Lower leg skin (tissue), 4 donors: ENCODE data around the gene ALOX5. TPM values are rescaled to one million over a fixed set of nuclear protein-coding genes. Genes with fewer than 3 reads are reported as not detected.

ENCODE experiments used
- DNase-seq, 2 donors: peaks; one replicate each; pipeline ENCODE4 v3.0.0-alpha.2; 2019; ENCODE audit warnings: low spot score in 2 of 2
- H3K4me3 ChIP-seq: fragments of 200-600 bp; sonication (generic); 2 replicates; pipeline ENCODE4 v1.5.1; 2017; ENCODE audit warnings: mild to moderate bottlenecking, low read depth; ENCODE audit not compliant: poor library complexity, severe bottlenecking
- POLR2A ChIP-seq, 2 donors: fragments of 450-650 bp; IDR thresholded peaks; one replicate each; pipeline ENCODE4 v1.6.1; 2016 to 2017; ENCODE audit warnings: antibody characterized with exemption in 2 of 2, mild to moderate bottlenecking in 1 of 2, moderate library complexity in 1 of 2
- whole genome bisulfite sequencing, 2 donors: methylation state at CpG; one replicate each; pipeline ENCODE4 v1.1.5; 2018; 5-methylcytosine and 5-hydroxymethylcytosine counted together
- intact Hi-C: fragments of 100-400 bp; cut with DNase I; formaldehyde crosslinking; loops from one replicate; pipeline ENCODE4 v1.15.0; 2023; ENCODE audit warnings: low total_unique reads
- total RNA-seq, 4 donors: library from RNA; depleted of rRNA; stranded (reverse); fragments of >200 nt; gene quantifications; one replicate each; pipeline ENCODE4 v1.1.0, GENCODE V29; 2016
- TF ChIP-seq, protein P1 (sequence below), 3 donors: fragments of 450-650 bp; IDR thresholded peaks; one replicate each; pipeline ENCODE4 v1.5.1; 2016; ENCODE audit warnings: antibody characterized with exemption in 3 of 3, mild to moderate bottlenecking in 3 of 3, moderate library complexity in 2 of 3

The ALOX5 gene
- total RNA-seq, 4 donors from 2014 or later = 7.4 to 16.0 (median 11.9) TPM

DNA sequence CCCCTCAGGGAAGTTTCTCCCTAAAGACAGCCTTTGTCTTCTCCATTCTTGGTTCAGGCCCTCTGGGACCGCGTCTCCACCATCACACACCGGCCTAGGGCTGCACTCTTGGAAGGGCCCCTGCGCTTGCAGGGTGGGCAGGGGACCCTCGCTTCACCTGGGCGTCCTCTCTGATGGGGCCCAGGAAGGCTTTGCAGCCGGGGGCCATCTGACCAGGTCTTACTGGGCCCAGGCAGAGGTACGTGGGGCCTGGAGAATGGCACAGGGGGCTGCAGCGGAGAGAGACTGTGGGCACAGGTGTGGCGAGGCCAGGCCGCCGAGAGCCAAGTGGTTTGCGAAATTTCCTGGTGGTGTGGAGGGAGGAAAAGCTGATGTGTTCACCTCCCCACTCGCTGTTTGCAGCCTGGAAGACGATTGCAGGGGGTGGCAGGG lies 44.4 kb downstream of the ALOX5 start:
- H3K4me3 ChIP-seq = no peak overlapping the region
- intact Hi-C loops = no loop called here
- no peak for DNase-seq
- TF ChIP-seq, protein P1, sequence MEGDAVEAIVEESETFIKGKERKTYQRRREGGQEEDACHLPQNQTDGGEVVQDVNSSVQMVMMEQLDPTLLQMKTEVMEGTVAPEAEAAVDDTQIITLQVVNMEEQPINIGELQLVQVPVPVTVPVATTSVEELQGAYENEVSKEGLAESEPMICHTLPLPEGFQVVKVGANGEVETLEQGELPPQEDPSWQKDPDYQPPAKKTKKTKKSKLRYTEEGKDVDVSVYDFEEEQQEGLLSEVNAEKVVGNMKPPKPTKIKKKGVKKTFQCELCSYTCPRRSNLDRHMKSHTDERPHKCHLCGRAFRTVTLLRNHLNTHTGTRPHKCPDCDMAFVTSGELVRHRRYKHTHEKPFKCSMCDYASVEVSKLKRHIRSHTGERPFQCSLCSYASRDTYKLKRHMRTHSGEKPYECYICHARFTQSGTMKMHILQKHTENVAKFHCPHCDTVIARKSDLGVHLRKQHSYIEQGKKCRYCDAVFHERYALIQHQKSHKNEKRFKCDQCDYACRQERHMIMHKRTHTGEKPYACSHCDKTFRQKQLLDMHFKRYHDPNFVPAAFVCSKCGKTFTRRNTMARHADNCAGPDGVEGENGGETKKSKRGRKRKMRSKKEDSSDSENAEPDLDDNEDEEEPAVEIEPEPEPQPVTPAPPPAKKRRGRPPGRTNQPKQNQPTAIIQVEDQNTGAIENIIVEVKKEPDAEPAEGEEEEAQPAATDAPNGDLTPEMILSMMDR (IDR thresholded peaks at IDR 0.05) = no peak
- no peak for TF ChIP-seq POLR2A (IDR thresholded peaks at IDR 0.05)
- 61 to 66% methylated on average over 12 to 15 of the region's 15 CpGs for WGBS, 2 donors

DNA sequence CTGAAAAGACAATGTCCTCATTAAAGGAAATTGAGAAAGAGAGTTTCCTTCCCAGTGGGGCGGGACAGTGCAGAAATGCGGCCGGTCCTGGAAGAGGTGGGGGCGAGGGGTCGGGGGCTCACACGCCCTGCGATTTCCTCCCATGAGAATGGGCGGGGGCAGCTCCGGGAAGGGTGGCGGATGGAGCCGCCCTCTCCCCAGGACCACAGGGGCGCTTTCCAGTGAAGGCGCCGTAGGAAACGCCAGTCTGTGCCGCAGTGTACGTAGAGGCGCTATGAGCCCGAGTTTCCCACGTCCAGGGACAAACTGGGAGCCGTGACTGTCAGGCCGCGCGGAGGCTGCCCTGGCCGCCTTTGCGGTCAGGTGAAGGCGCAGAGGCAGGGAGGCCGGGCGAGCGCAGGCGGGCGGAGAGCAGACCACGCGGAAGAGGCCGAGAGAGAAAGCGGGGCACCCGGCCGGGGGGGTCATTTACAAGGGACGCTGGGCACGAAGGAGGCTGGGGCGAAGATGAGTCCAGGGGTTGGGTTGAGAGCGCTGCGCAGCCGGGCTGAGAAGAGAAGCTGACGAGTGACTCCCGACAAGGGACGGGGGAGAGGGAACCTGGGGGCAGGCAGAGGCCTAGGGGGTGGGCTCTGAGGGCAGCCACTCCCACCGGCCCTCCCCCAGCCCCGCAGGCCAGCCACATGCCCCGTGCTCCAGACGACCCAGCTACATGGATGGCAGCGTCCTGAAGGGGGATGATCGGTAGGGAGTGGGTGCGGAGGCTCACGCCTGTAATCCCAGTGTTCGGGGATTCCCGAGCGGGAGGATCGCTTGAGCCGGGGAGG lies 45.0 kb downstream of the ALOX5 start:
- peak overlapping the region; percentile 18 for H3K4me3 ChIP-seq
- intact Hi-C loops = no loop called here
- 2 to 3% methylated on average over 55 to 60 of the region's 60 CpGs for WGBS, 2 donors
- DNase-seq = peak; percentile 48 to 92
- TF ChIP-seq, protein P1 (IDR thresholded peaks at IDR 0.05) = no peak
- TF ChIP-seq POLR2A (IDR thresholded peaks at IDR 0.05) = no peak

DNA sequence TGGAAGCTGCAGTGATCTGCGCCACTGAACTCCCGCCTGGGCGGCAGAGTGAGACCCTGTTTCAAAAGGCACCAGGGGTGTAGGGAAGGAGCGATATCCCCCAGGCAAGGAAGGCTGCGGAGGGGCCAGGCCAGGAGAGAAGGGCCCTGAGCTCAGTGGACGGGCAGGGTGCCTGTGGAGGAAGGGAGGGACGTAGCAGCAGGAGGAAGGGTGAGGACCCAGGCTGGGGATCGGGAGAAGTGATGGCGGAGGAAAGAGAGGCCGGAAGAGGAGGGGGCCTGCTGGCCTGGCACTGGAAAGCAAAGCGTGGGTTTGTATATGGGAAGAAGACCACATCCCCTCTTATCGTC lies 45.6 kb downstream of the ALOX5 start:
- intact Hi-C loops = no loop called here
- peak overlapping the region; percentile 18 for H3K4me3 ChIP-seq
- no peak for DNase-seq
- 17 to 18% methylated on average over 12 of the region's 12 CpGs for WGBS, 2 donors
- no peak for TF ChIP-seq POLR2A (IDR thresholded peaks at IDR 0.05)
- TF ChIP-seq, protein P1 (IDR thresholded peaks at IDR 0.05) = no peak

DNA sequence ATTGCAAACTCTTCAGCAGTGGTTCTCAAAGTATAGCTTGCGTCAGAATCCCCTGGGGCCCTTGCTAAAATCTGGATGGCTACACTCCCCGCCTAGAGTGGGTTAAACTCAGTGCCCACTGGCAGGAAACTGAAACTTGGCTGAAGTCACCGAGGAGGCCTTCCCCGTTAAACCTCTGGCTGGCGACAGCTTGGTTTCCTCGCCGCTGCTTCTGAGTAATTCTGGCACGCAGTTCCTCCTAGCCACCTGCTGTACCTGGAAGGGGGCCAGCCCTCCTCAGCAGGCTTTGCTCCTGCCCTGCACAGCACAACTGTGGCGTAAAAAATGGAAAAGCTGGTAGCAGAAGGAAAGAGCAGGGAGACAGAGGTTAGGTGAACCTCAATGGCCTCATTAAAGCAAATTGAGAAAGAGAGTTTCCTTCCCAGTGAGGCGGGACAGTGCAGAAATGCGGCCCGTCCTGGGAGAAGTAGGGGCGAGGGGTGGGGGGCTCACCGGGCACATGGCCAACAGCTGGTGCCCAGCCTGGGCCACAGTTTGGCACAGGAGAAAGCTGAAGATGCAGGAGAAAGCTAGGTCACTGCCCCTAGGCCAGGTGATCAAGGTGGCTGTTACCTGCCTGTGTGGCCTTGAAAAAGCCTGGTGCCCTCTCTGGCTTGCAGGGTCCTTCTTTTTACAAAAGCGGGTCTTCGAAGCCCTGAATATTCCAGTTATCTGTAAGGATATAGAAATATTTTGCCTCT lies 46.6 kb downstream of the ALOX5 start:
- intact Hi-C loops = no loop called here
- WGBS, 2 donors = 20 to 22% methylated on average over 16 of the region's 16 CpGs
- no peak overlapping the region for H3K4me3 ChIP-seq
- TF ChIP-seq, protein P1 (IDR thresholded peaks at IDR 0.05) = no peak
- no peak for TF ChIP-seq POLR2A (IDR thresholded peaks at IDR 0.05)
- peak; percentile 49 to 93 for DNase-seq

DNA sequence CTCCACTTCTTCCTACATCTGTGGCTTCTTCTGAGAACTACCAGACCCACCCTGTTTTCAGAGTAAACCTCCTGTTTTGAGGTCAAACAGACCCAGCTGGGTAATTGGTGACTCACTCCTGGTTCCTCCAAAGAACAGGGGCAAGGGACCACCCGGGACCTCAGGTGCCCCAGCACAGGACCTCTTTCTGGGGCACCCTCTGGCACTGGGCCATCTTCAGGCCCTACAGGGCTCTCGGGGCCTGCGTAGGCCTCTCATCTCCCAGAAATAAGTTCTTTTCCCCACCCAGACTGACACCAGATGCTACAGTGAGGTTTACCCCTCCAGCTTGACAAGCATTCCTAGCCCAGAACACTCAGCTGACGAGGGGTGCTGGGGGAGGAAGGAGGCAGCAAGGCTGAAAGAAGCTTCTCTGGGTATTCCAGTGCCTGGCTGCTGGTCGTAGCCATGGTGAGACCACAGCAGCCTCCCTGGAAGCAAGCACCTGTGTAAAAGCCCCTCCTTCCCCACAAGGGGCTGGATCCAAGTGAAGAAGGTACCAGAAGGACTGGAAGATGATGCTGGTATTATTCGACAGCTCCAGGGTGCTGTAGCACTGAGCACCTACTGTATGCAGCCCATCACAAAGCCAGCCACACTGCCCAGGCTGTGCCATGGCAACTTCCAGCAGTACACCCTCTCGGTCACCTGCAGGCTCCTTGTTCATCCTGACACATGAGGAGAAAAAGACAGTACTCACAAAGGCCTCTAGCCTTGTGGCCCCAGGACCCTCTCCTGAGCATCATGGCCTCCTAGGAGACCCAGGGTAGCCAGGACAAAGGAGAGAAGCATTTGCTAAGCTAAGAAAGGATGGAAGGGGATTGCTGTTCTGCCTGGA lies 47.4 kb downstream of the ALOX5 start:
- no peak for DNase-seq

More for the DNA sequence above, 47.4 kb downstream of the ALOX5 start:
- TF ChIP-seq POLR2A (IDR thresholded peaks at IDR 0.05) = no peak
- TF ChIP-seq, protein P1 (IDR thresholded peaks at IDR 0.05) = no peak
- H3K4me3 ChIP-seq = no peak overlapping the region
- 69 to 70% methylated on average over 7 of the region's 7 CpGs for WGBS, 2 donors
- intact Hi-C loops = no loop called here
